GM18861 (cell line): ENCODE measurements around the gene UST.
A peak's percentile ranks its signal among the peaks of the same experiment; 100 is the strongest.
"Not testable (repeated sequence)": the region's sequence is repeated elsewhere in the genome, so short reads cannot be mapped to it uniquely, and the experiment has no call there.

Experiments used
- ATAC-seq: cut with Tn5 transposase; IDR thresholded peaks from one replicate; pipeline ENCODE4 v1.9.1; 2021; ENCODE audit not compliant: unreplicated experiment

UST gene

GRCh38 chr6:148735989-148736388 lies 10.8 kb upstream of the UST start:
- no peak for ATAC-seq

- ATAC-seq, result no peak
Measured at GRCh38 chr6:148736774-148737412, 9.9 kb upstream of the UST start.

- ATAC-seq, result no peak
Measured at GRCh38 chr6:148737806-148738205, 9.0 kb upstream of the UST start.

GRCh38 chr6:148738946-148739821 lies 7.6 kb upstream of the UST start:
- ATAC-seq, result no peak

- ATAC-seq, result no peak
Measured at GRCh38 chr6:148739822-148740128, 7.1 kb upstream of the UST start.

- no peak for ATAC-seq
Measured at GRCh38 chr6:148743476-148743875, 3.4 kb upstream of the UST start.

- no peak for ATAC-seq
Measured at GRCh38 chr6:148745926-148746325, 904 bp upstream of the UST start.

- ATAC-seq, result no peak
Measured at GRCh38 chr6:148747145-148747470, 278 bp downstream of the UST start.

GRCh38 chr6:148747471-148748165 lies 788 bp downstream of the UST start:
- ATAC-seq, result no peak

GRCh38 chr6:148749674-148750073 lies 2.8 kb downstream of the UST start:
- ATAC-seq, result no peak

GRCh38 chr6:148750838-148751792 lies 4.3 kb downstream of the UST start:
- ATAC-seq, result no peak

GRCh38 chr6:148751793-148752170 lies 5.0 kb downstream of the UST start:
- ATAC-seq, result no peak

- ATAC-seq, result not testable (repeated sequence)
Measured at GRCh38 chr6:148755379-148755778, 8.5 kb downstream of the UST start.

- no peak for ATAC-seq
Measured at GRCh38 chr6:148757944-148758480, 11.2 kb downstream of the UST start.

GRCh38 chr6:148758492-148758891 lies 11.7 kb downstream of the UST start:
- ATAC-seq, result peak; percentile 68

- ATAC-seq, result peak; percentile 0
Measured at GRCh38 chr6:148760258-148760534, 13.4 kb downstream of the UST start.

GRCh38 chr6:148760568-148761526 lies 14.0 kb downstream of the UST start:
- peak; percentile 27 for ATAC-seq

GRCh38 chr6:148761527-148762011 lies 14.7 kb downstream of the UST start:
- no peak for ATAC-seq

GRCh38 chr6:148762231-148762630 lies 15.4 kb downstream of the UST start:
- ATAC-seq, result no peak
